MM.1S (cell line): ENCODE measurements around the gene EBF4.
A peak's percentile ranks its signal among the peaks of the same experiment; 100 is the strongest.

Experiments used
- DNase-seq: peaks from one replicate; pipeline ENCODE4 v3.0.0-alpha.2; 2015
- H2AFZ ChIP-seq: fragments of 300-600 bp; sonication (generic); 2 replicates; pipeline ENCODE4 v1.6.0; 2016; ENCODE audit warnings: antibody characterized with exemption, low read length
- H3F3A ChIP-seq: fragments of 300-600 bp; sonication (generic); 2 replicates; pipeline ENCODE4 v1.6.1; 2016; ENCODE audit warnings: mild to moderate bottlenecking, antibody characterized with exemption, low read length, moderate library complexity, mixed read lengths; ENCODE audit not compliant: insufficient read depth
- H3K27ac ChIP-seq: fragments of 300-600 bp; sonication (generic); 2 replicates; pipeline ENCODE4 v1.5.1; 2016; ENCODE audit warnings: mild to moderate bottlenecking, low read length
- H3K27me3 ChIP-seq: fragments of 300-600 bp; sonication (generic); replicated peaks from 2 replicates; pipeline ENCODE4 v1.6.0; 2016; ENCODE audit warnings: low read length; ENCODE audit not compliant: insufficient read depth
- H3K36me3 ChIP-seq: fragments of 300-600 bp; sonication (generic); replicated peaks from 2 replicates; pipeline ENCODE4 v1.6.1; 2016; ENCODE audit warnings: mild to moderate bottlenecking, low read length, mixed read lengths; ENCODE audit not compliant: insufficient read depth
- H3K4me1 ChIP-seq: fragments of 300-600 bp; sonication (generic); 2 replicates; pipeline ENCODE4 v1.6.1; 2016; ENCODE audit warnings: low read length, mixed read lengths
- H3K4me2 ChIP-seq: fragments of 300-600 bp; sonication (generic); 2 replicates; pipeline ENCODE4 v1.6.0; 2016; ENCODE audit warnings: low read depth, low read length
- H3K4me3 ChIP-seq: fragments of 300-600 bp; sonication (generic); 2 replicates; pipeline ENCODE4 v1.5.1; 2016; ENCODE audit warnings: low read length, mixed read lengths
- H3K79me2 ChIP-seq: fragments of 300-600 bp; sonication (generic); 2 replicates; pipeline ENCODE4 v1.6.1; 2016; ENCODE audit warnings: mixed run types, low read length, mixed read lengths
- H3K9ac ChIP-seq: fragments of 300-600 bp; sonication (generic); 2 replicates; pipeline ENCODE4 v1.6.1; 2016; ENCODE audit warnings: low read length, mixed read lengths
- H3K9me2 ChIP-seq: fragments of 300-600 bp; sonication (generic); replicated peaks from 2 replicates; pipeline ENCODE4 v1.6.1; 2016; ENCODE audit warnings: mild to moderate bottlenecking, low read length, mixed read lengths; ENCODE audit not compliant: insufficient read depth
- H3K9me3 ChIP-seq: fragments of 300-600 bp; sonication (generic); replicated peaks from 2 replicates; pipeline ENCODE4 v1.6.1; 2016; ENCODE audit warnings: mild to moderate bottlenecking, low read length, mixed read lengths; ENCODE audit not compliant: insufficient read depth
- H4K20me1 ChIP-seq: fragments of 300-600 bp; sonication (generic); 2 replicates; pipeline ENCODE4 v1.6.1; 2016; ENCODE audit warnings: mild to moderate bottlenecking, low read length, moderate library complexity, mixed read lengths; ENCODE audit not compliant: insufficient read depth
- EZH2 ChIP-seq: fragments of 300-600 bp; sonication (generic); optimal IDR thresholded peaks from 2 replicates; pipeline ENCODE3; 2017; ENCODE audit warnings: low read depth, mild to moderate bottlenecking, antibody characterized with exemption, low read length, mixed read lengths
- EZH2phosphoT487 ChIP-seq: fragments of 300-600 bp; sonication (generic); IDR thresholded peaks from 2 replicates; pipeline ENCODE4 v1.6.1; 2018; ENCODE audit warnings: antibody characterized with exemption, low read length
- TF ChIP-seq, protein P1 (sequence below): fragments of 300-600 bp; sonication (generic); IDR thresholded peaks from 2 replicates; pipeline ENCODE4 v1.5.1; 2016; ENCODE audit warnings: antibody characterized with exemption, low read length, mixed read lengths

EBF4 gene

DNA sequence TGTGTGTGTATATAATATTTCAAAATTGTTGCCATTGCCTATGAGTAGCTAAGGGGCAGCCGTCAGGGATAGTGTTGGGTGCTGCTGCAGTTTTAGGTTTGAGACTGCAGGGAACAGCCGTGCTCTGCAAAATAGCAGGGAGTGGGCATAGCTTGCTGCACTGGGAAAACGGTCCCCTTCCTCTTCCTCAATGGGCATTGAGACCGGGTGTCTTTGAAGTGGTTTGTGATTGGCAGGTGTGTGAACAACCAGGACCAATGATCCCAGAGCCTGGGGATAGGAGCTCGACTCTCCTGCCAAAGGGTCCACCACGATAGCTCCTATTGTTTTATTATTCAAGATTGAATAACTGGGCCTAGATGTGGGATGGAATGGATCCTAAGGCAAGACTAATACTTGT lies 5.1 kb upstream of the EBF4 start:
- no peak for DNase-seq

DNA sequence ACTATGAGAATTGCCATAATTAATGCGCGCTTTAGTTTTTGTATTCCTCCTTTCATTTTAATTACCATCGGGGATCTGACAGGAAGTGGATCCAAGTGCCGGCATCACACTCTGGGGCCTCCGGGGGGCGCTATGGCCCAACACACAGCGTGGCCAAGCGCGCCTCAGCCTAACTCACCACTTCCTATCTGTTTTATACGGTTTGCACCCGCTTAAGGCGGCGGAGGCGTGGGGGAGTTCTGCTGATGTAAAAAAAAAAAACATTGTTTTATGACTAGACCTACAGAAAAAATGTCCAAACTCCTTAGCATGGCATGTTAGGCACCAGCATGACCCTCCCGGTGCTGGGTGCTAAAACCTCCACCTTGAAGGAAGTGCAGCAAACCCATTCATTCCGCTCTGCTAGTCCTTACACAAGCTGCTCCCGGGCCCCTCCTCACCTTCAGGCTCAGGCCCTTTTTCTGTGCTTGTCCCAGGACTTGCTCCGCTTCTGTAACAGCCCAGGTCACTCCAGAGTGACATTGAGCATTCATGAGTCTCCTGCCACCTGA lies 4.5 kb upstream of the EBF4 start:
- Histone ChIP-seq H4K20me1 (no peaks in the 10 kb centered on the region), H3K79me2 (no peaks in the 10 kb centered on the region), H3K9me3 (no peaks in the 10 kb centered on the region), H3K9me2 (no peaks in the 10 kb centered on the region), H3K9ac (no peak overlapping the region), H3K27me3 (peaks cover 10% of the 10 kb centered on the region), H3K4me3 (peak overlapping the region; percentile 39; the same call in 1 of the 2 replicates), H3F3A (peaks cover 7% of the 10 kb centered on the region; the same call in 1 of the 2 replicates), H3K4me2 (peak overlapping the region; percentile 57), H3K27ac (no peak overlapping the region), H3K36me3 (no peaks in the 10 kb centered on the region), H2AFZ (peak overlapping the region; percentile 62), H3K4me1 (no peaks in the 10 kb centered on the region; the same call in 1 of the 2 replicates)
- DNase-seq, result peak; percentile 56
- no peak for TF ChIP-seq EZH2phosphoT487
- TF ChIP-seq, protein P1, sequence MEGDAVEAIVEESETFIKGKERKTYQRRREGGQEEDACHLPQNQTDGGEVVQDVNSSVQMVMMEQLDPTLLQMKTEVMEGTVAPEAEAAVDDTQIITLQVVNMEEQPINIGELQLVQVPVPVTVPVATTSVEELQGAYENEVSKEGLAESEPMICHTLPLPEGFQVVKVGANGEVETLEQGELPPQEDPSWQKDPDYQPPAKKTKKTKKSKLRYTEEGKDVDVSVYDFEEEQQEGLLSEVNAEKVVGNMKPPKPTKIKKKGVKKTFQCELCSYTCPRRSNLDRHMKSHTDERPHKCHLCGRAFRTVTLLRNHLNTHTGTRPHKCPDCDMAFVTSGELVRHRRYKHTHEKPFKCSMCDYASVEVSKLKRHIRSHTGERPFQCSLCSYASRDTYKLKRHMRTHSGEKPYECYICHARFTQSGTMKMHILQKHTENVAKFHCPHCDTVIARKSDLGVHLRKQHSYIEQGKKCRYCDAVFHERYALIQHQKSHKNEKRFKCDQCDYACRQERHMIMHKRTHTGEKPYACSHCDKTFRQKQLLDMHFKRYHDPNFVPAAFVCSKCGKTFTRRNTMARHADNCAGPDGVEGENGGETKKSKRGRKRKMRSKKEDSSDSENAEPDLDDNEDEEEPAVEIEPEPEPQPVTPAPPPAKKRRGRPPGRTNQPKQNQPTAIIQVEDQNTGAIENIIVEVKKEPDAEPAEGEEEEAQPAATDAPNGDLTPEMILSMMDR, result peak; percentile 71

More for the DNA sequence above, 5.1 kb upstream of the EBF4 start:
- Histone ChIP-seq H3K79me2 (no peaks in the 10 kb centered on the region), H3K4me2 (peak overlapping the region; percentile 57), H3K9ac (no peak overlapping the region), H3F3A (peaks cover 7% of the 10 kb centered on the region; the same call in 1 of the 2 replicates), H3K9me2 (no peaks in the 10 kb centered on the region), H4K20me1 (no peaks in the 10 kb centered on the region), H3K27ac (no peak overlapping the region), H3K4me1 (no peaks in the 10 kb centered on the region; the same call in 1 of the 2 replicates), H3K36me3 (no peaks in the 10 kb centered on the region), H2AFZ (peak overlapping the region; percentile 62), H3K9me3 (no peaks in the 10 kb centered on the region), H3K27me3 (peaks cover 10% of the 10 kb centered on the region), H3K4me3 (peak overlapping the region; percentile 39; the same call in 1 of the 2 replicates)
- TF ChIP-seq EZH2, result no peak
- TF ChIP-seq, protein P1, result no peak
- TF ChIP-seq EZH2phosphoT487, result no peak

DNA sequence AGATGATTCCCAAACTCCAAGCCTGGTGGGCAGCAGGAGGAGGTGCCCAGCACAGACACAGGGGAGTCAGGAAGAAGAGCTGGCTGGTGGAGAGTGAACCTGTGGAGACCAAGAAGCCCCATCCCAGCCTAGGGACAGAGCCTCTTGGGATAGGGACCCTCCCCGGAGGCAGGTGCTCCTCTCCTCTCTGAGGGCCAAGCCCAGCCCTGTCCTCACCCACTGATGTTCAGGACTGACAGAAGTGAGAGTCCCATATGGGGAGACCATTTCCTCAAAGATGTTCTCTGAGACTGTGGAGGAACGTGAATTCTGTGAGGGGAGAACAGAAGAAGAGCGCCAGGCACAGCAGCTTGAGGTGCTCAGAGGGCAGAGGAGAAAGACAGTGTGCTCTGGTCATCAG lies 2.4 kb upstream of the EBF4 start:
- Histone ChIP-seq H3K36me3 (no peaks in the 10 kb centered on the region), H3K4me1 (no peaks in the 10 kb centered on the region; the same call in 1 of the 2 replicates), H3K9ac (no peak overlapping the region), H3K27me3 (peaks cover 10% of the 10 kb centered on the region), H3K9me2 (no peaks in the 10 kb centered on the region), H4K20me1 (no peaks in the 10 kb centered on the region), H2AFZ (no peak overlapping the region), H3K27ac (no peak overlapping the region), H3F3A (peaks cover 7% of the 10 kb centered on the region; the same call in 1 of the 2 replicates), H3K9me3 (no peaks in the 10 kb centered on the region), H3K79me2 (no peaks in the 10 kb centered on the region), H3K4me3 (no peak overlapping the region), H3K4me2 (no peak overlapping the region)
- TF ChIP-seq, protein P1, result no peak
- TF ChIP-seq EZH2 (no peak), EZH2phosphoT487 (no peak)
- DNase-seq, result no peak
